ENCODE data around the gene LRRC27.

LRRC27 gene

DNA sequence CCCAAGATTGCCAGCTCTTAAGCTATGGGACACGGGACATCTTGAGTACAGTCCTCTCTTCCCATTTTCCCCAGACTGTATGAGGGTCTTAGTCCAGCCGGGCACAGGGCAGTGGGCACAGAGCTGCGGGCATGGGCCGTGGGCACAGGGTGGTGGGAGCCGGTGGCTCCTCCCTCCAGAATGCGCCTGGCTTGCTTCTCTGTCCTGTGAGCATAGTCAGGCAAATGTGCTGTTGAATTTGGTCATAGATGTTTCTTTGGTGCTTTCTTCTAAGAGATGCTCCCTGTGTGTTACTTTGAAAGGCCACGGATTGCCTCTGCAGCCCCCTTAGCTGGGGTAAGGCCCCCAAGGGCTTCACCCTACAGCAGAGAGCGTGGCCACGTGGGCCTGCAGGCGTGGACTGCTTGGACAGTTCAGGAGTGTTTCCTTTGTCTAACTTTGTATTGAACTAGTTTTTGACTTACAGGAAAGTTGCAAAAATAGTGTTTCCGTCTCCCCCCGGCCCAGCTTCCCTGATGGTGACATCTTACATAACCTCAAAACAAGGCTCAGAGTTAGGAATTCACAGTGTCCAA is 24.7 kb downstream of the LRRC27 start:
- H3K27ac ChIP-seq (replicated peaks), result no peak overlapping the region

DNA sequence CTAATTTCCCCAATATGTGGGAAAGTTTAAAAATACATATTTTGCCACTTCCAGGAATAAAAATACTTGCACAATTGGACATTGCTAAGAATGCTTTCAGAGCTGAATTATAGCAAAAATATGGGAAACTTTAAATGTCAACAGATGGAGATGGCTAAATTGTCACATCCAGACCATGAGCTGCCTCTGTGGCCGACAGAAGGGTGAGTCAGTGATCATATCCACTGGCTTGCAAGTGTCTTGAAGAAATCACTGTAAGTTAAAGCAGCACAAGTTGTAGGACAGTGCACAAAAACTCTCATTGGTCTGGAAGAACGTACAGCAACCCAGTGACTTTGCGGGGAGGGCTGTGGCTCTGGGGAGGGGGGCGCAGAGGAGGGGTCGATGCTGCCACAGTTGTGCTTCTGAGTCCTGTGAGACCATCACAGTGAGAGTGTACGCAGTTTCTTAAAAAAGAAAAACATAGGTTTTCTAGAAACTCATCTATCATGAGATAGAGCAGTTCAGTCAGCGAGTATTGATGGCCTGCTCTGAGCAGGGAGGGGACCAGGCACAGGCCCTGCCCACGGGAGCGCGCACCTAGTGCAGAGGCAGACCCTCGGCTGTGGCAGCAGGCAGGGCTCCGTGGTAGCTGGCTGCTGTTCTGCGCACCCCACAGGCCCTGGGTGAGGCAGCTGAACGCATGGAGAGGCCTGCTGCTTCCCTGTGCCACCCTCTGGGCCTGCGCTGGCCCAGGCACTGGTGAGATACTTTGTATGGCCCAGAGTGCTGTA is 25.5 kb downstream of the LRRC27 start:
- TF ChIP-seq GABPA (IDR thresholded peaks at IDR 0.05; ENCODE audit: low read depth) (no peak), SPI1 (IDR thresholded peaks at IDR 0.05; ENCODE audit: borderline replicate concordance, low read depth) (no peak), POLR2AphosphoS5 (IDR thresholded peaks at IDR 0.05; ENCODE audit: low read depth) (no peak)
- TF ChIP-seq, protein P1, sequence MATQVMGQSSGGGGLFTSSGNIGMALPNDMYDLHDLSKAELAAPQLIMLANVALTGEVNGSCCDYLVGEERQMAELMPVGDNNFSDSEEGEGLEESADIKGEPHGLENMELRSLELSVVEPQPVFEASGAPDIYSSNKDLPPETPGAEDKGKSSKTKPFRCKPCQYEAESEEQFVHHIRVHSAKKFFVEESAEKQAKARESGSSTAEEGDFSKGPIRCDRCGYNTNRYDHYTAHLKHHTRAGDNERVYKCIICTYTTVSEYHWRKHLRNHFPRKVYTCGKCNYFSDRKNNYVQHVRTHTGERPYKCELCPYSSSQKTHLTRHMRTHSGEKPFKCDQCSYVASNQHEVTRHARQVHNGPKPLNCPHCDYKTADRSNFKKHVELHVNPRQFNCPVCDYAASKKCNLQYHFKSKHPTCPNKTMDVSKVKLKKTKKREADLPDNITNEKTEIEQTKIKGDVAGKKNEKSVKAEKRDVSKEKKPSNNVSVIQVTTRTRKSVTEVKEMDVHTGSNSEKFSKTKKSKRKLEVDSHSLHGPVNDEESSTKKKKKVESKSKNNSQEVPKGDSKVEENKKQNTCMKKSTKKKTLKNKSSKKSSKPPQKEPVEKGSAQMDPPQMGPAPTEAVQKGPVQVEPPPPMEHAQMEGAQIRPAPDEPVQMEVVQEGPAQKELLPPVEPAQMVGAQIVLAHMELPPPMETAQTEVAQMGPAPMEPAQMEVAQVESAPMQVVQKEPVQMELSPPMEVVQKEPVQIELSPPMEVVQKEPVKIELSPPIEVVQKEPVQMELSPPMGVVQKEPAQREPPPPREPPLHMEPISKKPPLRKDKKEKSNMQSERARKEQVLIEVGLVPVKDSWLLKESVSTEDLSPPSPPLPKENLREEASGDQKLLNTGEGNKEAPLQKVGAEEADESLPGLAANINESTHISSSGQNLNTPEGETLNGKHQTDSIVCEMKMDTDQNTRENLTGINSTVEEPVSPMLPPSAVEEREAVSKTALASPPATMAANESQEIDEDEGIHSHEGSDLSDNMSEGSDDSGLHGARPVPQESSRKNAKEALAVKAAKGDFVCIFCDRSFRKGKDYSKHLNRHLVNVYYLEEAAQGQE (IDR thresholded peaks at IDR 0.05; ENCODE audit: insufficient replicate concordance, low read depth), result no peak
- TF ChIP-seq, protein P2, sequence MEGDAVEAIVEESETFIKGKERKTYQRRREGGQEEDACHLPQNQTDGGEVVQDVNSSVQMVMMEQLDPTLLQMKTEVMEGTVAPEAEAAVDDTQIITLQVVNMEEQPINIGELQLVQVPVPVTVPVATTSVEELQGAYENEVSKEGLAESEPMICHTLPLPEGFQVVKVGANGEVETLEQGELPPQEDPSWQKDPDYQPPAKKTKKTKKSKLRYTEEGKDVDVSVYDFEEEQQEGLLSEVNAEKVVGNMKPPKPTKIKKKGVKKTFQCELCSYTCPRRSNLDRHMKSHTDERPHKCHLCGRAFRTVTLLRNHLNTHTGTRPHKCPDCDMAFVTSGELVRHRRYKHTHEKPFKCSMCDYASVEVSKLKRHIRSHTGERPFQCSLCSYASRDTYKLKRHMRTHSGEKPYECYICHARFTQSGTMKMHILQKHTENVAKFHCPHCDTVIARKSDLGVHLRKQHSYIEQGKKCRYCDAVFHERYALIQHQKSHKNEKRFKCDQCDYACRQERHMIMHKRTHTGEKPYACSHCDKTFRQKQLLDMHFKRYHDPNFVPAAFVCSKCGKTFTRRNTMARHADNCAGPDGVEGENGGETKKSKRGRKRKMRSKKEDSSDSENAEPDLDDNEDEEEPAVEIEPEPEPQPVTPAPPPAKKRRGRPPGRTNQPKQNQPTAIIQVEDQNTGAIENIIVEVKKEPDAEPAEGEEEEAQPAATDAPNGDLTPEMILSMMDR (IDR thresholded peaks at IDR 0.05; ENCODE audit: insufficient read depth, low read length), result no peak

More for the DNA sequence above, 24.7 kb downstream of the LRRC27 start:
- no peak overlapping the region for H3K4me3 ChIP-seq (replicated peaks; ENCODE audit: insufficient read depth, low read length)
- H3K27me3 ChIP-seq (ENCODE audit: insufficient read depth, poor library complexity, severe bottlenecking), result no peaks in the 10 kb centered on the region
- TF ChIP-seq POLR2AphosphoS5 (IDR thresholded peaks at IDR 0.05; ENCODE audit: low read depth) (no peak), SPI1 (IDR thresholded peaks at IDR 0.05; ENCODE audit: borderline replicate concordance, low read depth) (no peak), GABPA (IDR thresholded peaks at IDR 0.05; ENCODE audit: low read depth) (no peak)
- TF ChIP-seq, protein P1 (IDR thresholded peaks at IDR 0.05; ENCODE audit: insufficient replicate concordance, low read depth), result no peak
- TF ChIP-seq, protein P2 (IDR thresholded peaks at IDR 0.05; ENCODE audit: insufficient read depth, low read length), result no peak
- no peak for DNase-seq (ENCODE audit: low read depth in 1 of 2, low spot score in 1 of 2)

DNA sequence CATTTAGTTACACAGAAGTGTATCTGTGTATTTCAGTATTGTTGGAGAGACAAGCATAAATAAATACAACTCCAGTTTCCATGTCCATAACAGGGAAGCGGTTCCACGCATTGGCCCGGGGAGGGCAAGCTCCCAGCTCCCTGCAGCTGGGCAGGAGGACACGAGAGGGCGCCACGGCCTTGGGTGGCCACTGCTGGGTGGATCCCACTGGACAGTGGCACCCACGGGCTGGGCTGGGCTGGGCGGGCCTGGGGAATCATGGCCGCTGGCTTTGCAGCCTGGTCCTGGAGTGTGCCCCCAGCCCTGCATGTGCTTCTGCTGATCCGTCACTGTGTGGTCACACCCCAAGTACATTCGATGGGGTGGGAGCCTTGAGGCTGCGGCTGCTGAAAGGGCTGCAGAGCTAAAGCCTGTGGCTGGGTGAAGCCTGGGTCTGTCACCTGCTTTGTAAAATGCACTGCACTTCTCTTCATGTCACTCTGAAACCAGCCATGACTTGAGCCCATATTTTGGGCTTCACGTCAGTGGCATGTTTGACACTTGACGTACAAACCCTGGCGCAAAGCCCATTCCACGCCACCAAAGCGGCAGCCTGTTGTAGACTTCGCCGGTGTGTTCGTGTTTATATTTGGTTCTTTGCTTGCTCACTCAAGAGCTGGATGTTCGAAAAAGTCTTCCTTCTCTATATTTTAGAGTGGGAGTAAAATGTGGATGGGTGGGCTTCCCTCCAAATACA is 27.5 kb downstream of the LRRC27 start:
- Histone ChIP-seq H3K4me3 (replicated peaks; ENCODE audit: insufficient read depth, low read length) (no peak overlapping the region), H3K27me3 (ENCODE audit: insufficient read depth, poor library complexity, severe bottlenecking) (no peaks in the 10 kb centered on the region), H3K27ac (replicated peaks) (no peak overlapping the region)
- no peak for DNase-seq (ENCODE audit: low read depth in 1 of 2, low spot score in 1 of 2)
- TF ChIP-seq, protein P1 (IDR thresholded peaks at IDR 0.05; ENCODE audit: insufficient replicate concordance, low read depth), result no peak
- no peak for TF ChIP-seq GABPA (IDR thresholded peaks at IDR 0.05; ENCODE audit: low read depth)
- TF ChIP-seq, protein P2 (IDR thresholded peaks at IDR 0.05; ENCODE audit: insufficient read depth, low read length), result no peak
- TF ChIP-seq POLR2AphosphoS5 (IDR thresholded peaks at IDR 0.05; ENCODE audit: low read depth), result no peak
- TF ChIP-seq SPI1 (IDR thresholded peaks at IDR 0.05; ENCODE audit: borderline replicate concordance, low read depth), result no peak

More for the DNA sequence above, 25.5 kb downstream of the LRRC27 start:
- Histone ChIP-seq H3K4me3 (replicated peaks; ENCODE audit: insufficient read depth, low read length) (no peak overlapping the region), H3K27me3 (ENCODE audit: insufficient read depth, poor library complexity, severe bottlenecking) (no peaks in the 10 kb centered on the region), H3K27ac (replicated peaks) (no peak overlapping the region)
- DNase-seq (ENCODE audit: low read depth in 1 of 2, low spot score in 1 of 2), result no peak

All from HL-60 (cell line).